Right lobe of liver (tissue), 6 donors: ENCODE measurements around the gene SUSD5. TPM values are rescaled to one million over a fixed set of nuclear protein-coding genes. Genes with fewer than 3 reads are reported as not detected.
A peak's percentile ranks its signal among the peaks of the same experiment; 100 is the strongest.

Source experiments
- ATAC-seq, 4 donors: fragments of 200-7000 bp; cut with Tn5 transposase; one replicate each; pipeline ENCODE4 v1.9.1; 2020; ENCODE audit warnings: mild to moderate bottlenecking in 4 of 4, moderate library complexity in 4 of 4
- DNase-seq, 3 donors: peaks; one replicate each; pipeline ENCODE4 v3.0.0-alpha.2; 2020
- H3K27ac ChIP-seq, 3 donors: fragments of 200-600 bp; one replicate each; pipeline ENCODE4 v1.8.0; 2022
- H3K27me3 ChIP-seq, 2 donors: fragments of 200-600 bp; one replicate each; pipeline ENCODE4 v1.8.0; 2022
- H3K36me3 ChIP-seq, 4 donors: fragments of 200-600 bp; sonication (generic) in 1 of 4; one replicate each; pipeline versions ENCODE4 v1.5.1 to v1.8.0; 2017 to 2022; ENCODE audit warnings: control low read depth in 1 of 4
- H3K4me1 ChIP-seq, 4 donors: fragments of 200-600 bp; sonication (generic) in 1 of 4; one replicate each; pipeline versions ENCODE4 v1.5.1 to v1.8.0; 2017 to 2022; ENCODE audit warnings: control low read depth in 1 of 4
- H3K4me3 ChIP-seq, 3 donors: fragments of 200-600 bp; one replicate each; pipeline ENCODE4 v1.8.0; 2022
- H3K9me3 ChIP-seq, 4 donors: fragments of 200-600 bp; sonication (generic) in 1 of 4; one replicate each; pipeline versions ENCODE4 v1.5.1 to v1.8.0; 2017 to 2022; ENCODE audit warnings: control low read depth in 1 of 4
- CTCF ChIP-seq, 4 donors: fragments of 200-600 bp in 3 of 4; fragments of 450-650 bp in 1 of 4; IDR thresholded peaks; one replicate each; pipeline versions ENCODE4 v1.5.1 to v1.8.0; 2016 to 2022; ENCODE audit warnings: antibody characterized with exemption in 4 of 4, mild to moderate bottlenecking in 2 of 4
- POLR2A ChIP-seq: fragments of 450-650 bp; IDR thresholded peaks from one replicate; pipeline ENCODE4 v1.6.1; 2017; ENCODE audit warnings: antibody characterized with exemption, mild to moderate bottlenecking
- WGBS: methylation state at CpG from one replicate; pipeline ENCODE4 v1.1.6; 2018; ENCODE audit warnings: low coverage, low lambda C conversion rate; ENCODE audit not compliant: insufficient coverage; ENCODE audit errors: missing lambda C conversion rate; 5-methylcytosine and 5-hydroxymethylcytosine counted together
- intact Hi-C, 2 donors: fragments of 100-400 bp; cut with DNase I; formaldehyde crosslinking; loops; one replicate each; pipeline versions ENCODE4 v1.11.2 to v1.14.1; 2022
- total RNA-seq, 6 experiments: library from RNA; depleted of rRNA in 2 of 6; stranded (reverse); fragments of >200 nt in 2 of 6; fragmentation: NEBNext Ultra II Directional in 3 of 6; extraction: Animal tissue kit (Norgen Biotek cat#: 25700) in 3 of 6; gene quantifications; one replicate each; pipeline versions ENCODE4 v1.1.0 to v1.2.4, GENCODE V29; 2016 to 2023
- donor health status: DM: no; HTN: yes; CAD: no.
- donor health status: DM: no; HTN: no; CAD: no.
- donor health status: DM: no; HTN: no; CAD: no.
- donor health status: DM: no; HTN: yes; CAD: no.
- donor health status: DM: no; HTN: yes; CAD: no.

Gene SUSD5
- total RNA-seq, 6 experiments from 2014 or later = 0.05 to 0.20 (median 0.16) TPM; not detected in 2

- Histone ChIP-seq H3K36me3 (peaks cover 0 to 47% (median 14%) of the 10 kb centered on the region in 4 donors), H3K4me1 (no peaks in the 10 kb centered on the region), H3K9me3 (no peaks in the 10 kb centered on the region), H3K4me3 (no peak overlapping the region), H3K27me3 (no peaks in the 10 kb centered on the region), H3K27ac (no peak overlapping the region)
- intact Hi-C loops = loop anchor here in 1 of 2 donors (10.0 kb wide), 1 partner anchor 241 kb away; no protein-coding TSS in a partner anchor
- ATAC-seq (no peak), DNase-seq (no peak)
- TF ChIP-seq CTCF (IDR thresholded peaks at IDR 0.05) (no peak), POLR2A (no peak)
- WGBS = 85% methylated on average over 3 of the region's 4 CpGs
These were observed 84.5 kb downstream of the SUSD5 start for GRCh38 chr3:33134026-33134625.

GRCh38 chr3:33132019-33132360 lies 86.6 kb downstream of the SUSD5 start:
- H3K36me3 ChIP-seq = peaks cover 0 to 54% (median 14%) of the 10 kb centered on the region in 4 donors
- no peaks in the 10 kb centered on the region for H3K27me3 ChIP-seq
- TF ChIP-seq CTCF (IDR thresholded peaks at IDR 0.05) = no peak
- TF ChIP-seq POLR2A = no peak
- no peak overlapping the region for H3K4me3 ChIP-seq
- no peaks in the 10 kb centered on the region for H3K4me1 ChIP-seq
- ATAC-seq (peak in 1 of 4 donors; percentile 18), DNase-seq (no peak)
- intact Hi-C loops = loop anchor here in 1 of 2 donors (10.0 kb wide), 1 partner anchor 243 kb away; no protein-coding TSS in a partner anchor
- WGBS = no CpG with 5 or more reads among the region's 1 CpG
- H3K9me3 ChIP-seq = no peaks in the 10 kb centered on the region
- no peak overlapping the region for H3K27ac ChIP-seq

- ATAC-seq (peak; percentile 87 to 97 (median 92)), DNase-seq (no peak)
- Histone ChIP-seq H3K9me3 (no peaks in the 10 kb centered on the region), H3K27me3 (no peaks in the 10 kb centered on the region), H3K4me3 (no peak overlapping the region), H3K27ac (no peak overlapping the region), H3K4me1 (no peaks in the 10 kb centered on the region), H3K36me3 (peaks cover 0 to 55% (median 14%) of the 10 kb centered on the region in 4 donors)
- 13% methylated on average over 6 of the region's 6 CpGs for WGBS
- intact Hi-C loops = loop anchor here in 1 of 2 donors (10.0 kb wide), 1 partner anchor 243 kb away; no protein-coding TSS in a partner anchor
- no peak for TF ChIP-seq POLR2A
- peak; percentile 72 to 78 (median 76) for TF ChIP-seq CTCF (IDR thresholded peaks at IDR 0.05)
These were observed 87.1 kb downstream of the SUSD5 start for GRCh38 chr3:33131331-33132018.

GRCh38 chr3:33130144-33130543 lies 88.5 kb downstream of the SUSD5 start:
- no peak for ATAC-seq
- intact Hi-C loops = loop anchor here in 1 of 2 donors (10.0 kb wide), 1 partner anchor 245 kb away; no protein-coding TSS in a partner anchor

More at GRCh38 chr3:33130144-33130543, 88.5 kb downstream of the SUSD5 start:
- no peak overlapping the region for H3K4me3 ChIP-seq
- WGBS = 55% methylated on average over 2 of the region's 2 CpGs
- no peaks in the 10 kb centered on the region for H3K27me3 ChIP-seq
- H3K27ac ChIP-seq = no peak overlapping the region
- peaks cover 0 to 56% (median 15%) of the 10 kb centered on the region in 4 donors for H3K36me3 ChIP-seq
- H3K9me3 ChIP-seq = no peaks in the 10 kb centered on the region
- DNase-seq = no peak
- no peaks in the 10 kb centered on the region for H3K4me1 ChIP-seq
- TF ChIP-seq POLR2A (no peak), CTCF (IDR thresholded peaks at IDR 0.05) (no peak)
